Adrenal gland (tissue), 12 donors: ENCODE results near the gene TMEM150C. TPM values are rescaled to one million over a fixed set of nuclear protein-coding genes. Genes with fewer than 3 reads are reported as not detected.

Source experiments
- DNase-seq, 7 donors: peaks; one replicate each; pipeline ENCODE4 v3.0.0-alpha.2; 2019 to 2020
- H3K27ac ChIP-seq, 5 donors: fragments of 200-600 bp; sonication (generic) in 4 of 5; 1 replicate in 3 of 5; 2 replicates in 2 of 5; pipeline versions ENCODE4 v1.5.1 to v1.8.0; 2016 to 2020; ENCODE audit warnings: mild to moderate bottlenecking in 1 of 5
- H3K27me3 ChIP-seq: fragments of 200-600 bp; 2 replicates; pipeline ENCODE4 v1.8.0; 2021
- H3K36me3 ChIP-seq, 2 donors: fragments of 200-600 bp; replicated peaks in 1 of 2; 1 replicate in 1 of 2; 2 replicates in 1 of 2; pipeline versions ENCODE4 v1.5.1 to v1.8.0; 2018 to 2022
- H3K4me1 ChIP-seq, 2 donors: fragments of 200-600 bp; replicated peaks in 1 of 2; 1 replicate in 1 of 2; 2 replicates in 1 of 2; pipeline versions ENCODE4 v1.5.1 to v1.8.0; 2018 to 2021
- H3K4me3 ChIP-seq, 4 donors: fragments of 200-600 bp; sonication (generic) in 3 of 4; one replicate each; pipeline ENCODE4 v1.5.1; 2016 to 2018
- H3K9me3 ChIP-seq, 3 donors: fragments of 200-600 bp; sonication (generic) in 1 of 3; replicated peaks in 1 of 3; 1 replicate in 2 of 3; 2 replicates in 1 of 3; pipeline versions ENCODE4 v1.5.1 to v1.8.0; 2016 to 2021
- CTCF ChIP-seq, 6 experiments: fragments of 450-650 bp in 4 of 6; fragments of 200-600 bp in 2 of 6; sonication (generic) in 1 of 6; IDR thresholded peaks; 1 replicate in 5 of 6; 2 replicates in 1 of 6; pipeline versions ENCODE4 v1.5.1 to v1.8.0; 2016 to 2021; ENCODE audit warnings: antibody characterized with exemption in 6 of 6, mild to moderate bottlenecking in 2 of 6, moderate library complexity in 1 of 6
- POLR2A ChIP-seq, 2 donors: fragments of 450-650 bp; IDR thresholded peaks; one replicate each; pipeline ENCODE4 v1.6.1; 2017; ENCODE audit warnings: antibody characterized with exemption in 2 of 2, mild to moderate bottlenecking in 2 of 2, moderate library complexity in 1 of 2
- WGBS, 4 donors: extraction: QIAGEN DNeasy Blood & Tissue Kit in 2 of 4; methylation state at CpG; one replicate each; pipeline versions ENCODE4 v1.1.5 to v1.1.7; 2013 to 2017; 5-methylcytosine and 5-hydroxymethylcytosine counted together
- intact Hi-C, 2 donors: fragments of 100-400 bp; cut with DNase I; formaldehyde crosslinking; loops; one replicate each; pipeline versions ENCODE4 v1.14.1 to v1.15.0; 2022 to 2023
- polyA plus RNA-seq, 3 donors: library from polyadenylated mRNA; stranded (reverse); fragments of 200-250 nt in 2 of 3; fragments of 350-450 nt in 1 of 3; fragmentation: Illumina TruSeq in 1 of 3; extraction: RNeasy Lipid Tissue Mini Kit (QIAGEN cat#74804) in 1 of 3; gene quantifications; one replicate each; pipeline ENCODE4 v1.2.3, GENCODE V29; 2013 to 2014
- total RNA-seq, 9 donors: library from RNA; depleted of rRNA in 4 of 9; stranded (reverse); fragments of >200 nt in 4 of 9; fragments of 120-200 nt in 1 of 9; fragmentation: NEBNext Ultra II Directional in 1 of 9; extraction: Animal tissue kit (Norgen Biotek cat#: 25700) in 1 of 9; gene quantifications; one replicate each; pipeline versions ENCODE4 v1.1.0 to v1.2.4, GENCODE V29; 2013 to 2023
- donor health status: healthy with polysubstance abuse.
- donor health status: Bipolar disorder and iron deficiency.
- donor health status: DM: yes; HTN: yes; CAD: no.
- donor health status: DM: no; HTN: no; CAD: no.
- donor health status: DM: no; HTN: no; CAD: no.
- donor health status: DM: yes; HTN: yes; CAD: no.

Gene TMEM150C
- total and polyA plus RNA-seq, 12 donors, result 8.0 to 254 (median 76.0) TPM

- Histone ChIP-seq H3K4me3 (no peak overlapping the region), H3K4me1 (no peaks in the 10 kb centered on the region), H3K27me3 (no peaks in the 10 kb centered on the region), H3K9me3 (no peaks in the 10 kb centered on the region), H3K36me3 (no peaks in the 10 kb centered on the region), H3K27ac (no peak overlapping the region)
- 75 to 86% (median 80%) methylated on average over 3 of the region's 3 CpGs for WGBS, 4 donors
- TF ChIP-seq POLR2A (IDR thresholded peaks at IDR 0.05) (no peak), CTCF (IDR thresholded peaks at IDR 0.05) (no peak)
- no peak for DNase-seq
- intact Hi-C loops, result no loop called here
Observed at GRCh38 chr4:82584931-82585330, 23.1 kb upstream of the TMEM150C start.

GRCh38 chr4:82583897-82584587 lies 22.3 kb upstream of the TMEM150C start:
- TF ChIP-seq POLR2A (IDR thresholded peaks at IDR 0.05), result no peak
- TF ChIP-seq CTCF (IDR thresholded peaks at IDR 0.05), result no peak
- Histone ChIP-seq H3K9me3 (no peaks in the 10 kb centered on the region), H3K27ac (no peak overlapping the region), H3K4me3 (no peak overlapping the region), H3K27me3 (no peaks in the 10 kb centered on the region), H3K36me3 (no peaks in the 10 kb centered on the region), H3K4me1 (no peaks in the 10 kb centered on the region)
- no peak for DNase-seq
- intact Hi-C loops, result no loop called here
- 70 to 78% (median 76%) methylated on average over 5 of the region's 5 CpGs for WGBS, 4 donors

- no peak overlapping the region for H3K4me3 ChIP-seq
- intact Hi-C loops, result no loop called here
- no peak for DNase-seq
- H3K9me3 ChIP-seq, result no peaks in the 10 kb centered on the region
- WGBS, 4 donors, result 85 to 90% (median 88%) methylated on average over 5 of the region's 5 CpGs
- H3K36me3 ChIP-seq, result no peaks in the 10 kb centered on the region
- TF ChIP-seq POLR2A (IDR thresholded peaks at IDR 0.05), result no peak
- TF ChIP-seq CTCF (IDR thresholded peaks at IDR 0.05), result no peak
- H3K4me1 ChIP-seq, result no peaks in the 10 kb centered on the region
- H3K27me3 ChIP-seq, result no peaks in the 10 kb centered on the region
- H3K27ac ChIP-seq, result no peak overlapping the region
Observed at GRCh38 chr4:82579932-82580331, 18.1 kb upstream of the TMEM150C start.

GRCh38 chr4:82578935-82579334 lies 17.1 kb upstream of the TMEM150C start:
- no peaks in the 10 kb centered on the region for H3K36me3 ChIP-seq
- WGBS, 4 donors, result 77 to 92% (median 87%) methylated on average over 2 of the region's 2 CpGs
- no peak overlapping the region for H3K27ac ChIP-seq
- H3K9me3 ChIP-seq, result no peaks in the 10 kb centered on the region
- H3K4me3 ChIP-seq, result no peak overlapping the region
- DNase-seq, result no peak
- H3K27me3 ChIP-seq, result no peaks in the 10 kb centered on the region
- H3K4me1 ChIP-seq, result no peaks in the 10 kb centered on the region
- intact Hi-C loops, result no loop called here
- TF ChIP-seq CTCF (IDR thresholded peaks at IDR 0.05), result no peak
- TF ChIP-seq POLR2A (IDR thresholded peaks at IDR 0.05), result no peak
